Stimulated activated CD4-positive, alpha-beta T cell treated with anti-CD3 and anti-CD28 coated beads, TNF-alpha, amount 100 ng/mL, for 1 hour (primary cell): ENCODE results near the gene CCDC146.
"Not testable (repeated sequence)": the region's sequence is repeated elsewhere in the genome, so short reads cannot be mapped to it uniquely, and the experiment has no call there.

Source experiments
- DNase-seq, 3 donors: peaks; one replicate each; pipeline ENCODE4 v3.0.0-alpha.2; 2020; ENCODE audit warnings: low read depth in 3 of 3, low spot score in 1 of 3

The CCDC146 gene

DNA sequence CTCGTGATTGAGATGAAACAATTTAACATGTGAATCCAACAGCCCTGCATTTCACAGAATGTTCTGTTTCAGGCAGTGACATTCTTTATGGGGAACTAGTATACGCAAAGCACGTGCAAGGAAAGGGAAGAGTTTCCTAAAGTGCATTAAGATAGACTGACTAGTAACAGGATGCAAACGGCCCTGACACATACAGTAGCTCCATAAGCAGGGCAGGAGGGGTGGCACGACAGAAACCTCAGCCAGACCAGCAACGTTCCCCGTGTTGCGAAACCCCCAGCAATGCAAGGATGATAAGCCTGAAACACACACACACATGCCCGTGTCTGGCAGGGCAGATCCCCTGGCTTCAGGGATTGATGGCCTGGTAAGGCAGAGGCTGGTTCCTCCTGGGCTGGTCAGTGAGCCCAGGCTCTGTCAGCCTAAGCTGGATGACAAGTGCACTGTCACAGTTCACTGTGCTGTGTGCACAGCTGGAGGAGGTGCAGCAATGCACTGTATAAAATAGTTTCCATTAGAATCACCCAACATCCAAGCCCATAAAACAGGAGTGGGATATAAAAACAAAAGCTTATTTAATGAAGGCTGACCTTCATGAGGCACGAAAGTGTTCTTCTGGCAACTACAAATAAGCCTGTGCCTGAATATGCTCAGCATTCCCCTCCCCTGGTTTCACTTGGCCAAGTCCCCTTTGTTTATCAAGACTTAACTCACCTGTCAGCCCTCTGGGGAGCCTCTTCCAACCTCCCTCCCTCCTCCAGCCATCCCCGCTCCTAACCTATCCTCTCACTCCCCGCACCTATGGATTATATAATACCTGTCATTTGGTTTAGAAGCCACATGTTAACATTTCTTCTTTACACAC lies 204.9 kb downstream of the CCDC146 start:
- no peak for DNase-seq

- no peak for DNase-seq
These were observed 205.7 kb downstream of the CCDC146 start for GRCh38 chr7:77327932-77328628.

DNA sequence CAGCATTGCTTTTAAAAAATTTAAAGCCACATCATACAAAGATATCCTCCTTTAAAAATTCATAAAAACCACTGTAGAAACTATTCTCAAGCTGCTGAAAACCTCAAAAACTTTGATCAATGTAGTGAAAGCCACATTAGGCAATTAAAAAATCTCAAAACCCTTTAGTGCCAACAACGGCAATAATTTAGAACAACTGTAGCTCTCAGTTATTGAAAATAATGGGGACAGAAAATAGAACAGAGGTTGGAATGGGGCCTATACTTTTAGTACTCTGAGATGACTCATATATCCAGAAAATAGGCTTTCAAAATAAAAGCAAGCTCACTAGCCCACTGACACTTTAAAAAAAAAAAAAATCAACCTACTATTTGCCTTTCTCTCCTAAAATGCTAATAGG lies 206.3 kb downstream of the CCDC146 start:
- no peak for DNase-seq

GRCh38 chr7:77329466-77330168 lies 207.2 kb downstream of the CCDC146 start:
- DNase-seq = no peak

DNA sequence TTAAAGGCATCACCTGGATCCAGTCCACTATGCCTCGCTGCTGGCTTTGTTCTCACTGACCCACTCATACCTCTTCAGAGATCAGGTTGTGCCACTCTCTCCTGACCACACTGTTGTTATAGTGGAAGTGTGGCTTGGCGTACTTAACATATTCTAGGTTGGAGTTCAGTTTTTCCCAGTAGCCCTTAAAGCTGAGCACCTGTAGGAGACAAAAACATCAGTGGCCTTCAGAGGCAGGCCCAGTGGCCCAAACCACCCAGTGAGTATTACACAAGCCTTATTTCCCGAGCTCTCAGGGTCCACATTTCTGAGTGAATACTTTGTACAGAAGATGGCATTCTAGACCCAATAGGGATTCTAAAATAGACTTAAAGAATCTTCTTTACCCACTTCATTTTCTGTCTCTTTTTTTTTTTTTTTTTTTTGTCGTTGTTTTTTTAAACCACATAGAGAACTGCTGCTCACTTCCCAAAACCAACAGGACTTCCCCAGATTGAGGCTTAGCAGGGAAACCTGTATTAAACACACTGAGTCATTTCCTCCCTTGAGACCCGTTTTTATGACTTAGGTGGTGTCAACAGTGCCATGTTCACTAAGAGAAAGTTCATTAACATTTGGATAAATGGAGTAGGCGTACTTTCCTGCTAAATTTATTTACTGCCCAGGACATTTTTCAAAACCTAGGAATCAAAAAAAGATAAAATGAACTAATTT lies 207.9 kb downstream of the CCDC146 start:
- no peak for DNase-seq

GRCh38 chr7:77331938-77332695 lies 209.7 kb downstream of the CCDC146 start:
- no peak for DNase-seq

- not testable (repeated sequence) for DNase-seq
These were observed 211.6 kb downstream of the CCDC146 start for GRCh38 chr7:77334039-77334438.

GRCh38 chr7:77335581-77335980 lies 213.2 kb downstream of the CCDC146 start:
- no peak for DNase-seq

DNA sequence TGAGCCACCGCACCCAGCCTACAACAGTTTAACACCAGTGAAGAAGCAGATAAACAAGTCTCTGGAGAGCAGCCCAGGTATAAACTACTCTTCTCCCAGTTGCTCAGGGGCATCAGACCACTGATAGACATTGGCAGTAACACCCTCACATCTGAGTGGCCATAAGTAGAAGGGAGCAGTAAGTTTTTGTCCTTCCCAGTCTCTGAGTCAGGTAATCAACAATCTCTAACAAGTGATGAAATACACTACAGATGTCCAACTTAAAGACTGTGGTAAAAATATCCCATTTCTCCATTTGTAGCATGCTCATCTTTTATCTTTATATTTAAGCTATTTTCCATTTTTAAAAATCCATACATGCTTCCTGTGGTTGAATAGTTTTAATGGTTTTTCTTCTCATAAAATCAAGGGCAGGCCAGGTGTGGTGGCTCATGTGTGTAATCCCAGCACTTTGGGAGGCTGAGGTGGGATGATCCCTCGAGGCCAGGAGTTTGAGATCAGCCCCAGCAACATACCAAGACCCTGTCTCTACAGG lies 215.1 kb downstream of the CCDC146 start:
- DNase-seq = no peak

DNA sequence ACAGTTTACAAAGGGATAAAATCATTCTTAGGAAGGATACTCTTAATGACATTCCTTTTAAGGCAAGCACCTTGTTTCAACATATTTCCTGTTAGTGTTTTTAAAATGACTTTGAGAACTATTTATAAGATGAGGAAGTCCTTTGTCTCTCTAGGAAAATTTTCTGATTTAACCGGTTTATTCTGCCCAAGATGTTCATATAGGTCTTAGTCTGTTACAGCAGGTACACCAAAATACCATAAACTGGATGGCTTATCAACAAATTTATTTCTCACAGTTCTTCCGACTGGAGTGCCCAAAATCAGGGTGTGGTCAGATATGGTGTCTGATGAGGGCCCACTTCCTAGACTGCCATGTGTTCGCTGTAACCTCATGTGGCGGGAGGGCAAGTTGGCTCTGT lies 215.8 kb downstream of the CCDC146 start:
- no peak for DNase-seq

- DNase-seq = no peak
These were observed 216.6 kb downstream of the CCDC146 start for GRCh38 chr7:77338883-77339629.

DNA sequence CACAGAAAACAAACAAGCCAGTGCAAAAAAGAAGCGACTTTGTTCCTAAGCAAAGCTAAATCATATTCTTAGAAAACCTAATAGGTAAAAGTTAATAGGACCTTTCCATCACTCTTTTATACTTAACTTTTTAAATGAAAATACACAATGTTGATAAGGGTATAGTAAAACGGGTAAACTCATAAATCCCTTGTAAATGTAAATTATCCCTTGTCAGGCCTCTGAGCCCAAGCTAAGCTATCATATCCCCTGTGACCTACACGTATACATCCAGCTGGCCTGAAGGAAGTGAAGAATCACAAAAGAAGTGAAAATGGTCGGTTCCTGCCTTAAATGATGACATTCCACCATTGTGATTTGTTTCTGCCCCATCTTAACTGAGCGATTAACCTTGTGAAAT lies 217.3 kb downstream of the CCDC146 start:
- DNase-seq = no peak
